Breast epithelium (tissue), 3 donors: Measurements from ENCODE around the gene TRIP6.

Experiments
- POLR2A ChIP-seq: fragments of 450-650 bp; IDR thresholded peaks from one replicate; pipeline ENCODE4 v1.6.1; 2016; ENCODE audit warnings: antibody characterized with exemption, mild to moderate bottlenecking, moderate library complexity
- POLR2AphosphoS5 ChIP-seq, 3 donors: sonication (generic); formaldehyde crosslinking; IDR thresholded peaks; one replicate each; pipeline ENCODE4 v1.6.1; 2017; ENCODE audit warnings: antibody characterized with exemption in 3 of 3

DNA sequence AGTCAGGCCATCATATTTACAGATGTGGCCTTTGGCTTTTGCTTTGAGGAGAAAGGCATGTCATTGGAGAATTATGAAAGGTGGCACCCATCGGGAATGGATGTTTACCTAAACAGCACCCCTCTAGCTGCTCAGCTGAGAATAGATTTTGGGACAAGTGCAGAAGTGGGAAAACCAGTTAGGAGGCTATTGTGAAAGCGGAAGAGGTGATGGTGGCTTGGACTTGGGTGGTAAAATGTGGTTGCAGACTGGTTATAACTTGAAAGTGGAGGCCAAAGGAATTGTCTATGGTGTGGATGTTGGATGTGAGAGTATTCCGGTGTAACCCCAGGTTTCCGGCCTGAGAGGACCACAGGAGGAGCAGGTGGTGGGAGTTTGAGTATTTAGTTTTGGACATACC is 19.8 kb upstream of the TRIP6 start:
- TF ChIP-seq POLR2A (no peak), POLR2AphosphoS5 (IDR thresholded peaks at IDR 0.05) (peak in 1 of 3 donors; percentile 58)
